ENCODE data around the gene PRKACG. TPM values are rescaled to one million over a fixed set of nuclear protein-coding genes. Genes with fewer than 3 reads are reported as not detected.

Gene PRKACG
- total RNA-seq, 6 donors from 2014 or later: not detected

GRCh38 chr9:69020301-69021145, 6.6 kb upstream of the PRKACG start:
- WGBS, 2 donors: 93 to 94% methylated on average over 8 of the region's 8 CpGs
- no peaks in the 10 kb centered on the region for H3K27me3 ChIP-seq
- H3K36me3 ChIP-seq: no peaks in the 10 kb centered on the region
- no peak for DNase-seq
- H3K9me3 ChIP-seq: no peaks in the 10 kb centered on the region
- no peak for ATAC-seq (ENCODE audit: low FRiP score in 2 of 2)
- no peak overlapping the region for H3K27ac ChIP-seq
- no peak for TF ChIP-seq POLR2A (IDR thresholded peaks at IDR 0.05)
- no peak for TF ChIP-seq CTCF (IDR thresholded peaks at IDR 0.05)
- TF ChIP-seq EP300 (IDR thresholded peaks at IDR 0.05): no peak
- no peak for TF ChIP-seq POLR2AphosphoS5 (IDR thresholded peaks at IDR 0.05)
- H3K4me1 ChIP-seq: no peaks in the 10 kb centered on the region
- H3K4me3 ChIP-seq: no peak overlapping the region

GRCh38 chr9:69019808-69020207, 5.9 kb upstream of the PRKACG start:
- 32 to 47% methylated on average over 3 of the region's 3 CpGs for WGBS, 2 donors
- TF ChIP-seq POLR2A (IDR thresholded peaks at IDR 0.05) (no peak), EP300 (IDR thresholded peaks at IDR 0.05) (no peak), CTCF (IDR thresholded peaks at IDR 0.05) (no peak), POLR2AphosphoS5 (IDR thresholded peaks at IDR 0.05) (no peak)
- no peaks in the 10 kb centered on the region for H3K4me1 ChIP-seq
- no peak for ATAC-seq (ENCODE audit: low FRiP score in 2 of 2)
- no peaks in the 10 kb centered on the region for H3K36me3 ChIP-seq
- H3K9me3 ChIP-seq: no peaks in the 10 kb centered on the region
- H3K27me3 ChIP-seq: no peaks in the 10 kb centered on the region
- no peak for DNase-seq
- H3K4me3 ChIP-seq: no peak overlapping the region
- H3K27ac ChIP-seq: no peak overlapping the region

- 70 to 71% methylated on average over 5 of the region's 5 CpGs for WGBS, 2 donors
- no peak overlapping the region for H3K4me3 ChIP-seq
- no peaks in the 10 kb centered on the region for H3K9me3 ChIP-seq
- no peak for TF ChIP-seq POLR2A (IDR thresholded peaks at IDR 0.05)
- TF ChIP-seq EP300 (IDR thresholded peaks at IDR 0.05): no peak
- H3K36me3 ChIP-seq: no peaks in the 10 kb centered on the region
- H3K27ac ChIP-seq: no peak overlapping the region
- no peaks in the 10 kb centered on the region for H3K4me1 ChIP-seq
- ATAC-seq (ENCODE audit: low FRiP score in 2 of 2) (no peak), DNase-seq (no peak)
- no peaks in the 10 kb centered on the region for H3K27me3 ChIP-seq
Observed at GRCh38 chr9:69018737-69019136, 4.8 kb upstream of the PRKACG start.

- Histone ChIP-seq H3K9me3 (no peaks in the 10 kb centered on the region), H3K27ac (no peak overlapping the region), H3K27me3 (no peaks in the 10 kb centered on the region), H3K36me3 (no peaks in the 10 kb centered on the region), H3K4me3 (no peak overlapping the region), H3K4me1 (no peaks in the 10 kb centered on the region)
- DNase-seq (no peak), ATAC-seq (ENCODE audit: low FRiP score in 2 of 2) (no peak)
- 68 to 84% methylated on average over 5 of the region's 5 CpGs for WGBS, 2 donors
- TF ChIP-seq EP300 (IDR thresholded peaks at IDR 0.05) (no peak), POLR2A (IDR thresholded peaks at IDR 0.05) (no peak), CTCF (IDR thresholded peaks at IDR 0.05) (no peak), POLR2AphosphoS5 (IDR thresholded peaks at IDR 0.05) (no peak)
Observed at GRCh38 chr9:69016191-69017096, 2.5 kb upstream of the PRKACG start.

GRCh38 chr9:69013382-69013727, 558 bp downstream of the PRKACG start:
- no peak for ATAC-seq (ENCODE audit: low FRiP score in 2 of 2)
- Histone ChIP-seq H3K27me3 (no peaks in the 10 kb centered on the region), H3K9me3 (no peaks in the 10 kb centered on the region), H3K27ac (no peak overlapping the region), H3K4me1 (no peaks in the 10 kb centered on the region), H3K4me3 (no peak overlapping the region), H3K36me3 (peaks cover 0 to 4% (median 2%) of the 10 kb centered on the region in 4 donors)
- DNase-seq: peak in 1 of 2 donors; percentile 76
- 96 to 97% methylated on average over 25 to 26 of the region's 26 CpGs for WGBS, 2 donors
- no peak for TF ChIP-seq EP300 (IDR thresholded peaks at IDR 0.05)
- TF ChIP-seq POLR2AphosphoS5 (IDR thresholded peaks at IDR 0.05): no peak
- TF ChIP-seq CTCF (IDR thresholded peaks at IDR 0.05): no peak
- no peak for TF ChIP-seq POLR2A (IDR thresholded peaks at IDR 0.05)
